GM12878 (cell line): ENCODE results near the gene CAMK2D. TPM values are rescaled to one million over a fixed set of nuclear protein-coding genes. Genes with fewer than 3 reads are reported as not detected.

ENCODE experiments used
- ATAC-seq: fragments of 200-7000 bp; cut with Tn5 transposase; 3 replicates; pipeline ENCODE4 v1.9.1; 2020; ENCODE audit warnings: mild to moderate bottlenecking, moderate library complexity
- BruUV-seq: library from RNA; stranded (reverse); fragments of 400-500 nt; replicated peaks from 2 replicates; lab custom pipeline; 2021; lab: Mats Ljungman, UMichigan
- CTCF ChIA-PET: fragments of 300-600 bp; sonication (Branson Sonifier 250); formaldehyde crosslinking; extraction: SDS; loops from one replicate; lab custom pipeline; 2021; ENCODE audit warnings: inconsistent platforms; lab: Yijun Ruan, JAX
- POLR2A ChIA-PET: fragments of 350-600 bp; formaldehyde crosslinking; extraction: SDS; loops from one replicate; lab custom pipeline; 2021; ENCODE audit warnings: inconsistent platforms; lab: Charles Lee
- RAD21 ChIA-PET: fragments of 300-600 bp; sonication (Branson Sonifier 250); formaldehyde crosslinking; loops from one replicate; lab custom pipeline; 2023; ENCODE audit warnings: antibody characterized with exemption; ENCODE audit not compliant: unreplicated experiment; lab: Charles Lee
- SMC1A ChIA-PET: fragments of 300-600 bp; sonication (Branson Sonifier 250); formaldehyde crosslinking; loops from one replicate; lab custom pipeline; 2023; ENCODE audit not compliant: unreplicated experiment, uncharacterized antibody; lab: Charles Lee
- DNase-seq: peaks from one replicate; pipeline ENCODE4 v3.0.0-alpha.2; 2011; ENCODE audit warnings: low read depth, low spot score
- FAIRE-seq: peaks from 3 replicates; lab custom pipeline; 2011; peaks lifted over from hg19 to GRCh38; lab: Jason Lieb, UNC
- H2AFZ ChIP-seq: 2 replicates; pipeline ENCODE4 v1.6.0; 2011; ENCODE audit warnings: low read depth, low read length, control low read depth; ENCODE audit not compliant: control insufficient read depth
- H3K27ac ChIP-seq: 2 replicates; pipeline ENCODE4 v1.5.1; 2011; ENCODE audit warnings: control low read depth; ENCODE audit not compliant: control insufficient read depth, insufficient read depth
- H3K27me3 ChIP-seq, 2 experiments: replicated peaks in 1 of 2; 2 replicates each; pipeline versions ENCODE4 v1.6.0 to v1.6.1; 2011; ENCODE audit warnings: low read length in 1 of 2; ENCODE audit not compliant: control insufficient read depth in 2 of 2, insufficient read depth in 2 of 2
- H3K36me3 ChIP-seq, 2 experiments: 2 replicates each; pipeline ENCODE4 v1.5.1; 2011; ENCODE audit warnings: low read length in 1 of 2; ENCODE audit not compliant: control insufficient read depth in 2 of 2, insufficient read depth in 2 of 2
- H3K4me1 ChIP-seq: 2 replicates; pipeline ENCODE4 v1.6.1; 2011; ENCODE audit warnings: mild to moderate bottlenecking, low read length, moderate library complexity, mixed read lengths; ENCODE audit not compliant: control insufficient read depth, insufficient read depth
- H3K4me2 ChIP-seq: 2 replicates; pipeline ENCODE4 v1.6.0; 2011; ENCODE audit warnings: control low read depth; ENCODE audit not compliant: control insufficient read depth, insufficient read depth
- H3K4me3 ChIP-seq: fragments of 200-600 bp; sonication (generic); 2 replicates; pipeline ENCODE4 v1.5.1; 2016
- H3K79me2 ChIP-seq: 2 replicates; pipeline ENCODE4 v1.6.0; 2011; ENCODE audit warnings: low read length; ENCODE audit not compliant: control insufficient read depth, insufficient read depth
- H3K9ac ChIP-seq: 2 replicates; pipeline ENCODE4 v1.8.0; 2011; ENCODE audit warnings: low read length, control low read depth, mixed read lengths; ENCODE audit not compliant: control insufficient read depth, insufficient read depth
- H3K9me3 ChIP-seq: replicated peaks from 3 replicates; pipeline ENCODE4 v1.5.1; 2011; ENCODE audit warnings: mild to moderate bottlenecking, low read length; ENCODE audit not compliant: control insufficient read depth, insufficient read depth
- H4K20me1 ChIP-seq: 2 replicates; pipeline ENCODE4 v1.6.0; 2011; ENCODE audit not compliant: control insufficient read depth, insufficient read depth
- HCFC1 ChIP-seq: fragments of 150-350 bp; IDR thresholded peaks from 2 replicates; pipeline ENCODE4 v1.6.1; 2014; ENCODE audit warnings: low read length
- MEF2A ChIP-seq: IDR thresholded peaks from 2 replicates; pipeline ENCODE4 v1.6.1; 2011; ENCODE audit warnings: low read depth, mild to moderate bottlenecking, low read length, moderate library complexity; ENCODE audit not compliant: insufficient read depth
- SREBF2 ChIP-seq: IDR thresholded peaks from 2 replicates; pipeline ENCODE4 v1.6.1; 2012; ENCODE audit warnings: mild to moderate bottlenecking, low read length
- YY1 ChIP-seq: IDR thresholded peaks from 2 replicates; pipeline ENCODE4 v1.6.1; 2011; ENCODE audit warnings: low read depth, mild to moderate bottlenecking, low read length
- ZNF217 ChIP-seq: fragments of 450-650 bp; IDR thresholded peaks from 2 replicates; pipeline ENCODE4 v1.6.1; 2017; ENCODE audit warnings: antibody characterized with exemption, mild to moderate bottlenecking
- WGBS: methylation state at CpG from one replicate; pipeline ENCODE4 v1.1.6; 2016; ENCODE audit warnings: low lambda C conversion rate; ENCODE audit not compliant: insufficient replicate concordance, insufficient coverage; ENCODE audit errors: missing lambda C conversion rate; 5-methylcytosine and 5-hydroxymethylcytosine counted together
- in situ Hi-C: fragments of 300-500 bp; cut with MboI; formaldehyde crosslinking; loops from 9 replicates; pipeline ENCODE4 v1.14.3; 2018; ENCODE audit warnings: mixed read lengths
- intact Hi-C: fragments of 100-400 bp; cut with micrococcal nuclease; formaldehyde crosslinking; loops from one replicate; pipeline ENCODE4 v1.14.2; 2022; ENCODE audit not compliant: unreplicated experiment
- polyA plus RNA-seq, 11 experiments: library from polyadenylated mRNA; depleted of rRNA in 4 of 11; unstranded in 6 of 11; stranded (reverse) in 5 of 11; fragments of >200 nt; fragmentation: Nextera tagmentation in 4 of 11; fragmentation: Illumina TruSeq in 1 of 11; extraction: Ambion mirVana in 4 of 11; extraction: Trizol in 1 of 11; gene quantifications; 1 replicate in 1 of 11; 2 replicates in 10 of 11; pipeline versions ENCODE4 v1.2.1 to v1.2.3, GENCODE V29; 2011 to 2016; ENCODE audit warnings: inconsistent platforms in 2 of 11, missing spikeins in 2 of 11, low read depth in 1 of 11
- total RNA-seq, 4 experiments: library from RNA; depleted of rRNA in 3 of 4; stranded (reverse); fragments of >200 nt in 3 of 4; fragmentation: Illumina TruSeq in 1 of 4; extraction: Trizol in 1 of 4; gene quantifications; 2 replicates each; pipeline versions ENCODE4 v1.2.1 to v1.2.3, GENCODE V29; 2013 to 2021
- TF ChIP-seq, protein P1 (sequence below): fragments of 450-650 bp; IDR thresholded peaks from 2 replicates; pipeline ENCODE4 v1.6.1; 2017; ENCODE audit warnings: mild to moderate bottlenecking, moderate library complexity
- TF ChIP-seq, protein P2 (sequence below): fragments of 450-650 bp; IDR thresholded peaks from 2 replicates; pipeline ENCODE4 v1.6.1; 2016; ENCODE audit warnings: mild to moderate bottlenecking
- TF ChIP-seq, protein P3 (sequence below): fragments of 450-650 bp; IDR thresholded peaks from 2 replicates; pipeline ENCODE4 v1.6.1; 2017; ENCODE audit warnings: mild to moderate bottlenecking, low read depth, inconsistent platforms; ENCODE audit not compliant: poor library complexity, severe bottlenecking

The CAMK2D gene
- total and polyA plus RNA-seq, 10 of the 15 experiments (the other 5 are each of a cell fraction or from before 2014, with no cell fraction given), result 6.9 to 88.5 (median 12.9) TPM

DNA sequence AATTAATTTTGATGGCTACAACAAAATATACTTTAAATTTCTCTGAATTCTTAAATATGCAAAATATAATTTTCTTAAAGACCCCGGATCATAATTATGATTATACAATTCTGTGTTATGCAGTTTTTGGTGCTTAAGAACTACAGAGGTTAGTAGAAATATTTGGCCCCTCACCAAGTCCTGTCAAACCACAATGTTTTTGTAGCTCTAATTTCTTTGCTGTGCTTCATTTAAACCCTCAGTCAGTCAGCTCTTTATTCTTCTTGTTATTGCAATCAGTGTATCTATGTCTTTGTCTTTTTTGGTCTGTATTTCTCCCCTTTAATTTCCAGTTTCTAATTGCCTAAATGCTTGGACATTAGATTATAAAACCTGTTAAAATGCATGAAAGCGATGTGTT, 186.1 kb downstream of the CAMK2D start:
- ChIA-PET RAD21 (interaction anchor here (1.5 to 2.5 kb wide), 6 partner anchors 9 to 69 kb away, joined by 4 to 9 read pairs (median 6); no protein-coding TSS in a partner anchor), POLR2A (interaction anchor here (0.9 to 3.1 kb wide), 2 partner anchors 10 to 16 kb away, joined by 3 to 12 read pairs; no protein-coding TSS in a partner anchor)
- Histone ChIP-seq H3K79me2 (no peaks in the 10 kb centered on the region), H3K9ac (no peak overlapping the region), H3K9me3 (peaks cover 5% of the 10 kb centered on the region; the same call in 2 of the 3 replicates), H2AFZ (no peak overlapping the region)
- DNase-seq (no peak), ATAC-seq (no peak)
- no TSS peak for BruUV-seq
- TF ChIP-seq ZNF217, result no peak
- TF ChIP-seq, protein P1, sequence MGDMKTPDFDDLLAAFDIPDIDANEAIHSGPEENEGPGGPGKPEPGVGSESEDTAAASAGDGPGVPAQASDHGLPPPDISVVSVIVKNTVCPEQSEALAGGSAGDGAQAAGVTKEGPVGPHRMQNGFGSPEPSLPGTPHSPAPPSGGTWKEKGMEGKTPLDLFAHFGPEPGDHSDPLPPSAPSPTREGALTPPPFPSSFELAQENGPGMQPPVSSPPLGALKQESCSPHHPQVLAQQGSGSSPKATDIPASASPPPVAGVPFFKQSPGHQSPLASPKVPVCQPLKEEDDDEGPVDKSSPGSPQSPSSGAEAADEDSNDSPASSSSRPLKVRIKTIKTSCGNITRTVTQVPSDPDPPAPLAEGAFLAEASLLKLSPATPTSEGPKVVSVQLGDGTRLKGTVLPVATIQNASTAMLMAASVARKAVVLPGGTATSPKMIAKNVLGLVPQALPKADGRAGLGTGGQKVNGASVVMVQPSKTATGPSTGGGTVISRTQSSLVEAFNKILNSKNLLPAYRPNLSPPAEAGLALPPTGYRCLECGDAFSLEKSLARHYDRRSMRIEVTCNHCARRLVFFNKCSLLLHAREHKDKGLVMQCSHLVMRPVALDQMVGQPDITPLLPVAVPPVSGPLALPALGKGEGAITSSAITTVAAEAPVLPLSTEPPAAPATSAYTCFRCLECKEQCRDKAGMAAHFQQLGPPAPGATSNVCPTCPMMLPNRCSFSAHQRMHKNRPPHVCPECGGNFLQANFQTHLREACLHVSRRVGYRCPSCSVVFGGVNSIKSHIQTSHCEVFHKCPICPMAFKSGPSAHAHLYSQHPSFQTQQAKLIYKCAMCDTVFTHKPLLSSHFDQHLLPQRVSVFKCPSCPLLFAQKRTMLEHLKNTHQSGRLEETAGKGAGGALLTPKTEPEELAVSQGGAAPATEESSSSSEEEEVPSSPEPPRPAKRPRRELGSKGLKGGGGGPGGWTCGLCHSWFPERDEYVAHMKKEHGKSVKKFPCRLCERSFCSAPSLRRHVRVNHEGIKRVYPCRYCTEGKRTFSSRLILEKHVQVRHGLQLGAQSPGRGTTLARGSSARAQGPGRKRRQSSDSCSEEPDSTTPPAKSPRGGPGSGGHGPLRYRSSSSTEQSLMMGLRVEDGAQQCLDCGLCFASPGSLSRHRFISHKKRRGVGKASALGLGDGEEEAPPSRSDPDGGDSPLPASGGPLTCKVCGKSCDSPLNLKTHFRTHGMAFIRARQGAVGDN, result no peak
- TF ChIP-seq, protein P2, sequence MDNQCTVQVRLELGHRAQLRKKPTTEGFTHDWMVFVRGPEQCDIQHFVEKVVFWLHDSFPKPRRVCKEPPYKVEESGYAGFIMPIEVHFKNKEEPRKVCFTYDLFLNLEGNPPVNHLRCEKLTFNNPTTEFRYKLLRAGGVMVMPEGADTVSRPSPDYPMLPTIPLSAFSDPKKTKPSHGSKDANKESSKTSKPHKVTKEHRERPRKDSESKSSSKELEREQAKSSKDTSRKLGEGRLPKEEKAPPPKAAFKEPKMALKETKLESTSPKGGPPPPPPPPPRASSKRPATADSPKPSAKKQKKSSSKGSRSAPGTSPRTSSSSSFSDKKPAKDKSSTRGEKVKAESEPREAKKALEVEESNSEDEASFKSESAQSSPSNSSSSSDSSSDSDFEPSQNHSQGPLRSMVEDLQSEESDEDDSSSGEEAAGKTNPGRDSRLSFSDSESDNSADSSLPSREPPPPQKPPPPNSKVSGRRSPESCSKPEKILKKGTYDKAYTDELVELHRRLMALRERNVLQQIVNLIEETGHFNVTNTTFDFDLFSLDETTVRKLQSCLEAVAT, result no peak
- TF ChIP-seq, protein P3, sequence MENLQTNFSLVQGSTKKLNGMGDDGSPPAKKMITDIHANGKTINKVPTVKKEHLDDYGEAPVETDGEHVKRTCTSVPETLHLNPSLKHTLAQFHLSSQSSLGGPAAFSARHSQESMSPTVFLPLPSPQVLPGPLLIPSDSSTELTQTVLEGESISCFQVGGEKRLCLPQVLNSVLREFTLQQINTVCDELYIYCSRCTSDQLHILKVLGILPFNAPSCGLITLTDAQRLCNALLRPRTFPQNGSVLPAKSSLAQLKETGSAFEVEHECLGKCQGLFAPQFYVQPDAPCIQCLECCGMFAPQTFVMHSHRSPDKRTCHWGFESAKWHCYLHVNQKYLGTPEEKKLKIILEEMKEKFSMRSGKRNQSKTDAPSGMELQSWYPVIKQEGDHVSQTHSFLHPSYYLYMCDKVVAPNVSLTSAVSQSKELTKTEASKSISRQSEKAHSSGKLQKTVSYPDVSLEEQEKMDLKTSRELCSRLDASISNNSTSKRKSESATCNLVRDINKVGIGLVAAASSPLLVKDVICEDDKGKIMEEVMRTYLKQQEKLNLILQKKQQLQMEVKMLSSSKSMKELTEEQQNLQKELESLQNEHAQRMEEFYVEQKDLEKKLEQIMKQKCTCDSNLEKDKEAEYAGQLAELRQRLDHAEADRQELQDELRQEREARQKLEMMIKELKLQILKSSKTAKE, result no peak
- no peak for TF ChIP-seq MEF2A
- TF ChIP-seq HCFC1, result no peak
- TF ChIP-seq YY1, result no peak
- TF ChIP-seq SREBF2, result no peak
- TF ChIP-seq, all 136 proteins: peak for 0
- 65% methylated on average over 2 of the region's 2 CpGs for WGBS
- no peaks in the 10 kb centered on the region for H3K4me1 ChIP-seq
- intact Hi-C loops, result no loop called here
- in situ Hi-C loops, result no loop called here
- no peaks in the 10 kb centered on the region for H3K27me3 ChIP-seq
- SMC1A ChIA-PET, result interaction anchor here (0.7 to 13.0 kb wide), 14 partner anchors 9 to 251 kb away, joined by 3 to 151 read pairs (median 4); no protein-coding TSS in a partner anchor
- CTCF ChIA-PET, result interaction anchor here (0.8 to 1.9 kb wide), 7 partner anchors 12 to 183 kb away, joined by 3 to 8 read pairs (median 5); no protein-coding TSS in a partner anchor
- no peaks in the 10 kb centered on the region; a peak in 1 of 4 replicates for H3K36me3 ChIP-seq
- no peaks in the 10 kb centered on the region for H4K20me1 ChIP-seq
- no peak overlapping the region for H3K27ac ChIP-seq
- H3K4me2 ChIP-seq, result no peak overlapping the region
- no peak for FAIRE-seq
- no peak overlapping the region for H3K4me3 ChIP-seq
